ENCODE data around the gene GRB2.

GRB2 gene

DNA sequence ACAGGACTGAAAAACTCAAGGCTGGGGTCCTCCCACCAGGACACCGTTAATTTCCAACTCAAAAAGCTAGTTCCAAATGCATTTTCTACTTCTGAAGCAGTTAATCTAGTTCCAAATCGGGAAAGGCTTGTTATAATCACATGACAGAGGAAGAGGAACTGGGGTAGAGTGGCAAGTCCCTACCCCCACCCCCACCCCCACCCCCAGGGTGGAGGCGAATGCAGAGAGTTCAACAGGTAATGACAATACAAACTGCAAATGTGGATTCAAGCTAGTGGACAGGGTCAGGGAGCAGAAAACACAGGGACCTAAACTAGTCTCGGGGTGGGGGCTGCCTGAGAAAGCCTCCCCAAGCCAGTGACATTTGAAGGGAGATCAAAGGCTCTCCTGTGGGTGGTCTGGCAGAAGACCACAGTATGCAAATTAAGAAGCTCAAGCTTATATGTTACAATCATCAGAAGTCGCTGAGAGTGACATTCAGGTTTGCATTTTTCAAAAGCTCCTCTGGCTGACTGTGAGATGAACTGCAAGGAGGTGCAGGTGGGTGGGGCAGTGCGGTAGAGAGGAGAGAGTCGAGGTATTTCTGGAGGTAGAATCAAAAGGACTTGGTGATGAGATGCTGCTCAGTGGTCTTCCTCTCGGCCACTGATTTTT, 59.8 kb downstream of the GRB2 start:
- Histone ChIP-seq H3K27me3 (no peaks in the 10 kb centered on the region), H3K4me3 (ENCODE audit: low read depth, low read length) (no peak overlapping the region), H3K36me3 (no peaks in the 10 kb centered on the region), H3K4me1 (0 out of 2 replicates have a peak, but pooled peaks cover 2% of the 10 kb centered on the region), H3K9me3 (no peaks in the 10 kb centered on the region)
- TF ChIP-seq CTCF (IDR thresholded peaks at IDR 0.05; ENCODE audit: low read depth, low read length) = no peak
- no peak for DNase-seq

- no peak for DNase-seq
- Histone ChIP-seq H3K9me3 (no peaks in the 10 kb centered on the region), H3K4me3 (ENCODE audit: low read depth, low read length) (no peak overlapping the region), H3K36me3 (no peaks in the 10 kb centered on the region), H3K27me3 (no peaks in the 10 kb centered on the region), H3K4me1 (0 out of 2 replicates have a peak, but pooled peaks cover 2% of the 10 kb centered on the region)
- TF ChIP-seq CTCF (IDR thresholded peaks at IDR 0.05; ENCODE audit: low read depth, low read length) = no peak
These were observed 60.8 kb downstream of the GRB2 start for GRCh38 chr17:75344666-75345065.

- no peak for TF ChIP-seq CTCF (IDR thresholded peaks at IDR 0.05; ENCODE audit: low read depth, low read length)
- no peak for DNase-seq
- H3K4me1 ChIP-seq = 0 out of 2 replicates have a peak, but pooled peaks cover 2% of the 10 kb centered on the region
These were observed 62.5 kb downstream of the GRB2 start for GRCh38 chr17:75342996-75343395.

GRCh38 chr17:75341784-75342486, 63.5 kb downstream of the GRB2 start:
- Histone ChIP-seq H3K27me3 (no peaks in the 10 kb centered on the region), H3K9me3 (no peaks in the 10 kb centered on the region), H3K4me3 (ENCODE audit: low read depth, low read length) (no peak overlapping the region), H3K4me1 (no peaks in the 10 kb centered on the region), H3K36me3 (no peaks in the 10 kb centered on the region)
- TF ChIP-seq CTCF (IDR thresholded peaks at IDR 0.05; ENCODE audit: low read depth, low read length) = no peak
- no peak for DNase-seq

More at GRCh38 chr17:75342996-75343395, 62.5 kb downstream of the GRB2 start:
- Histone ChIP-seq H3K36me3 (no peaks in the 10 kb centered on the region), H3K4me3 (ENCODE audit: low read depth, low read length) (no peak overlapping the region), H3K27me3 (no peaks in the 10 kb centered on the region), H3K9me3 (no peaks in the 10 kb centered on the region)

DNA sequence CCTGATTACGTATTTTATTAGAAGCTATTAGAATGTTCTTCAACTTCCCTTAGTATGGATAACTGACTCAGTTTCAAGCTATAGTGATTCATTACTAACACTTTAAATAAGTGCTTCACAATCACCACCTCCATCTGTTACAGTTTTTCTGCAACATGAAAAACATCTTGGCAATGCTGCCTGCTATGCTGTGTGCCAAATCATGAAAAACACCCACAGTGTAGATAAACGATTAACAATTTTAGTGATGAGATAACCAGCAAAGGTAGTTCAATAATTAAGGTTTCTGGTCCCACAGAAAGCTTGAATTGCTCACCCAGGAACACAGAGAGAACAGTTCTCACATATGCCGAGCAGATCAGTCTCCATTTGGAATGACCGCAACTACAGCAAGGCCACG, 64.8 kb downstream of the GRB2 start:
- H3K4me1 ChIP-seq = no peaks in the 10 kb centered on the region; the same call in 1 of the 2 replicates
- no peak for DNase-seq

More for the DNA sequence above, 64.8 kb downstream of the GRB2 start:
- no peak overlapping the region for H3K4me3 ChIP-seq (ENCODE audit: low read depth, low read length)
- no peaks in the 10 kb centered on the region for H3K36me3 ChIP-seq
- no peaks in the 10 kb centered on the region for H3K9me3 ChIP-seq
- no peak for TF ChIP-seq CTCF (IDR thresholded peaks at IDR 0.05; ENCODE audit: low read depth, low read length)
- no peaks in the 10 kb centered on the region for H3K27me3 ChIP-seq

Data from BE2C (cell line).